Amygdala (tissue), 56 donors: ENCODE measurements around the gene ADGRV1.

ENCODE experiments used
- DNase-seq, 56 donors: peaks; one replicate each; lab custom pipeline; 2025; lab: John Stamatoyannopoulos, UW

Gene ADGRV1

GRCh38 chr5:91142386-91142785 is 583.8 kb downstream of the ADGRV1 start:
- no peak for DNase-seq

DNA sequence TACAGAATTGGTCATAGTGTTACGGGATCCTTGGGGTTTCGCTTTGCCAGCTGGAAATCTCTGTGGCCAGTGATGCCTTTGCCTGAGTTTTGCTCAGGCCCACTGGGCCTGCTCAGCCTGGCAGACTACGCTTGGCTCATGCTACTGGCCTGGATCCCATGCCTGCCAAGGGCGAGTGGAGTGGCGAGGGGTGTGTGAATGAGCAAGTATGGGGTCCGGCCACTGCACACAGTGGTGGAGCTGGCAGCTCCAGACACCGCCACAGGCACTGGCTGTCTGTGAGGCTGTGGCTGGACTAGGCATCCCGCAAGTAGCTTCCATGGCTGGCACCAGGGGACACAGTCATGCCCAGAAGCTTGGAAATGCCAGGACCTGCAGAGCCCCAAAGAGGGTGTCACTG is 584.2 kb downstream of the ADGRV1 start:
- DNase-seq = peak in 37 of 56 donors; percentile 8 to 76 (median 27)

DNA sequence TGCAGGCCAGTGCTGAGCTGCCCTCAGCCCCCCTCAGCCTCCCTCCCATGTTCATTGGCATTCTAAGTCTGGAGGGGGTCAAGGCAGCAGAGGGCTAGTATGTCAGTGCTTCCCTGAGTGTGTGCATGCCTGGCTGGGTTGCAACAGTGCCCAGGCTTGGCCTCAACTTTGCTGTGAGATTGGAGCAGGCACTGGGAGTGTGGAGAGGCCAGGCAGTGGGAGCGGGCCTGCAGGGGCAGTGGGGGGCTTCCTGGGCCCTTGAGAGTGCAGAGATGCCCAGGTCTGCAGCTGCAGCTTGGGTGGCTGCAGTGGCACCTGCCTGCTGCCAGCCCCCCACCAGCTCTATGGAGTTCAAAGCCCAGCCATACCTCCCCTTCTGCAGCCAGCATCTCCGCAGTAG is 585.2 kb downstream of the ADGRV1 start:
- no peak for DNase-seq

DNA sequence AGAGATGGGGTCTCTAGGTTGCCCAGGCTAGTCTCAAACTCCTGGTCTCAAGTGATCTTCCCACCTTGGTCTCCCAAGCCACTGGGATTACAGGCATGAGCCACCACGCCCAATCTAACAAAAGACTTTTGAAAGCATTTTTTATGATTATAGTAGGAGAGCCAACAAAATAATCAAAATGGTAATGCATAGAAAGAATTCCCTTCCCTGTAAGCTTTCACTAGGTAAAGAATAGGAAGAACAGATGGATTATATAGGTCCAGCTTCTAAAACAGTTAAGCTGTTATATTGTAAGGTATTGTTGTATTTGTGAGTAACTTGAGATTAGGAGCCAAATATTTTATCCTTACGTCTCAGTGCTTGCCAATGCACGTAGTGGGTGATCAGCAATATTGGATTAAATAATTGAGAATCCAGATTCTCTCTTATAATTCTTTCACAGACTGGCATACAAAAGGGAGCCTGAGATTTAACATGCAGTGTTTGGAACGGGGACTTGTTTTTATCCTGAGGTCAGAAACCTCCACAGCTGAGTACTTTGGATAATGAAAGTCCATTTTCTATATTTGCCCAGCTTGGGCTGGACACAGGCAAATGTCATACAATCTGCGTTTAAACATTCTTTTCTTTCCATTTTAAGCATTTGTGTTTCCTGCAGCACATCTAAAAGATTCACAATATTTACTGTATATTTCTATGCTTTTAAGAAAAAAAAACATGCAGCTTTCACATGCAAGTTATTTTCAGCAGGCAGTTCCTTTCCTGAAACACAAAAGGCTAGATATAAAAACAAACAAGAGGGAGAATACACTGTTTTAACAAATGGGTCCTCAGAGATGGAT is 586.1 kb downstream of the ADGRV1 start:
- DNase-seq = no peak

GRCh38 chr5:91145333-91145620 is 586.7 kb downstream of the ADGRV1 start:
- DNase-seq = no peak

DNA sequence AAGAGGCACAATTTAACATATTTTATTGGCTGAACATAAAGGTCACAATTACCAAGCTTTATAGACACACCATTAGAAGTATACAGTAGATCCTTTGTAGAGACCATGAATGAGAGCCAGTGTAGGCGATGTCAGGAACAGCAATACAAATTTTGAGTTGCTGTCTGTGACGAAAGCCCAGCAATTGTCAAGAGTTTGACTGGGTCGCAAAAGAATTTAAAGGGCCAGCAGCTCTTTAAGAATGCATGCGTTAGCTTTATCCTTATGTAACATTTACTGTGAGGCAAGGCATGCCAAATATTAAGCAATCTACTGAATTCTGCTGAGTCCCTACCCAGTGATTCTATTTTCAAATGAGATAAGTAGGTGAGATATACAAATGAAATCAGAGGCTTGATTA is 587.6 kb downstream of the ADGRV1 start:
- DNase-seq = no peak

GRCh38 chr5:91146905-91147600 is 588.5 kb downstream of the ADGRV1 start:
- no peak for DNase-seq

GRCh38 chr5:91150234-91150633 is 591.6 kb downstream of the ADGRV1 start:
- no peak for DNase-seq

DNA sequence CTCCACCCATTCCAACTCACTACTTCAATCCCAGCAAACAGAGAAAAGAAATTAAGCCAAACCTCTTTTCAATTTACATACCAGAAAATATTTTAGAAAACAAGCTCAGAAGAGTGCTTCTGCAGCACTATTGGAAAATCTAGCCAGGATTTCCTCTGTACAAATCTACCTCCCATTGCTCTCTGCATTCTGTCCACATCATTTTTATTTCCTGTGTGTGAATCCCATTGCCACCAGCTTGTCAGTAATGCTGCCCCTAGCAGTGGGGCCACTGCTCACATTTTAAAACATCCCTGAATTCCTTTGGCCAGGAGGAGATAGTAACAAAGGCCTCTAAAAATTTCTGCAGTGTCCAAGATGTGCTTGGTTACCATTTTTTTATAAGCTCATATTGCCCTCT is 592.0 kb downstream of the ADGRV1 start:
- no peak for DNase-seq

DNA sequence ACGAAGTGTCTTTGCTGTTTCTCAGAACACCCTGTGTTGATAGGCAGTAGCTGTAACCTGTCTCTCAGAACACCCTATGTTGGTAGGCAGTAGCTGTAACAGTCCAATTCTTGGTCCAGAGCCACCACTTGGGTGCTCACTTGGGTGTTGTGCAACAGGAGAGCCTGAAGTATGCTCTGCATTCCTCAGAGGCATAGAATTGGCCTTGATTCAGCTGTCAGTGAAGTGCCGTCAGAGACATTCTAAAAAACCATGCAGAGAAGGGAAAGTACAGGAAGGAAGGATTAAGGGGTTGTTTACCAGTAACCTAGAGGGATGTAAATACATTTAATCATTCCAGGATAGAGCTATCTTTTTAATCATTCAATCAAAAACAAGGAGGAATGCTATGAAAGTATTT is 593.4 kb downstream of the ADGRV1 start:
- no peak for DNase-seq

DNA sequence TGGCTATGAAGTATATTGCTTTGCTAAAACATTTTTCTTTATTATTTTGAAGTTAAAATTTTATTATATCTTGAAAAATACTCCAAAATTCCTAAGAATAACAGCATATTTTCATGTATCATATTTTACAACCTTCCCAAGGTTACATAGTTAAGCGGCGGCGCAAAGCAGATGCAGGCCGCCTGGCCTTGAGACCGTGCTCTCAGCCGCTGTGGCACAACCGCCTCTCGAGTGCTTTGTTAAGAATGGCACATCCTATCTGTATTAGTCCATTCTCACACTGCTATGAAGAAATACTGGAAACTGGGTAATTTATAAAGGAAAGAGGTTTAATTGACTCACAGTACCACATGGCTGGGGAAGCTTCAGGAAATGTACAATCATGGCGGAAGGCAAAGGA is 595.7 kb downstream of the ADGRV1 start:
- DNase-seq = no peak

GRCh38 chr5:91155274-91155673 is 596.7 kb downstream of the ADGRV1 start:
- DNase-seq = no peak

GRCh38 chr5:91156242-91156641 is 597.6 kb downstream of the ADGRV1 start:
- no peak for DNase-seq

DNA sequence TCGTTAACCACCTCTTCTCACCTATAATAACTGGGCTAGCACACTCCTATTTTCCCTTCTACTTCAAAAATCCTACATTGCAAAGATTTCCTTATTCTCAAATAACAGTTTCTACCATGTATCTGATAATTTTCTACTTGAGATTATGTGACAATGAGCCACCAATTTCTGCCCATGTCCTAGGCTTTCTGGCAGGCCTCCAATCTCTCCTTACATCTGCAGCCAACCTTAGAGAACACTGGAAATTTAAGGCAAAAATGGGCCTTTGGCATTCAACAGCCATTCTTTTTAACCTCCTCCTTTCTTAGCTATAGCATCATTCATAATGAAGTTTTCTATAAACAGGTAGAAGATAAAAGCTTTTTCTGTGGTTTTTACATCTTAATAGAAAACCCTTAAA is 599.4 kb downstream of the ADGRV1 start:
- DNase-seq = no peak

DNA sequence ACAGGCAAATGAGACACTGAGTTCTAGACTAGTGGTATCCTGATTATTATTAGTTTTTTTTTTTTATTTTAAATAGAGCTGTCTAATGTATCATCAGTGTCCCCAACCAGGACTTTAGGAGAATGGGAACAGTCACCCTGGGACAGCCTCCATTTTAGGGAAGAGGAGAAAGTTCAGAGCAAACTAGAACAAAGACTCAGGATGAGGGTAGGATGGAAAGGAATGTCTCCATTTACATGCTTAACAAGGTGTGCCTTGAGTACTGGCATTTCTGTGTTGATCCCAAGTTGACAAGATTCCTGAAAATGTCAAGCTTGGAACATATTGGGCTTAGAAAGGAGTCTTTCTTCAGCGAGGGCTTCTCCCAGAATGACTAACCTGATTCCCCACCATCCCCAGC is 601.0 kb downstream of the ADGRV1 start:
- no peak for DNase-seq

DNA sequence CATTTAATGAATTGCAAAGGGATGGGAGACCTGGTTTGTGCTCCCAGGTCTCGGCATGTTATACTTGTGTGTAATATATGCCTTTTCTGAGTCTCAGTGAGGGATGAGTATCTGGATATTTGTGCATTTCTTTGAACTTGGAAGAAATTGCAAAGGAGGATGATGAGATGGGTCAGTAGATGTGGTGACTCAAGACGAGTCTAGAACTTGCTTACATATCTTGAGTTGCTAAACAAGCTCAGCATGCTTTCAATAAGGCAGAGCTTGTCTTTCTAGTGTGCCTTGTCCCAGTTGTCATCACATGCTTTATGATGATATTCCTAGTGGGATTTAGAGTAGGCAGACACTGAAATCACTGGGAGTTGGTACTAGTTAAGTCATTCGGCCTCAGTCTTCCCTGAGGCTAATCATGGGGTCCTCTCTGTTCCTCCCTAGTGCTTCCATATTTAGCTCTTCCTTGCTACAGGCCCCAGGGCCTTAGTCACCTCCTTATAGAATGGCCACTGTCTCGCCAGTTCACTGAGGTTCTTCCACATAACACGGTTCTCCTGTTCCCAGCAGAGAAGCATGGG is 602.2 kb downstream of the ADGRV1 start:
- no peak for DNase-seq

DNA sequence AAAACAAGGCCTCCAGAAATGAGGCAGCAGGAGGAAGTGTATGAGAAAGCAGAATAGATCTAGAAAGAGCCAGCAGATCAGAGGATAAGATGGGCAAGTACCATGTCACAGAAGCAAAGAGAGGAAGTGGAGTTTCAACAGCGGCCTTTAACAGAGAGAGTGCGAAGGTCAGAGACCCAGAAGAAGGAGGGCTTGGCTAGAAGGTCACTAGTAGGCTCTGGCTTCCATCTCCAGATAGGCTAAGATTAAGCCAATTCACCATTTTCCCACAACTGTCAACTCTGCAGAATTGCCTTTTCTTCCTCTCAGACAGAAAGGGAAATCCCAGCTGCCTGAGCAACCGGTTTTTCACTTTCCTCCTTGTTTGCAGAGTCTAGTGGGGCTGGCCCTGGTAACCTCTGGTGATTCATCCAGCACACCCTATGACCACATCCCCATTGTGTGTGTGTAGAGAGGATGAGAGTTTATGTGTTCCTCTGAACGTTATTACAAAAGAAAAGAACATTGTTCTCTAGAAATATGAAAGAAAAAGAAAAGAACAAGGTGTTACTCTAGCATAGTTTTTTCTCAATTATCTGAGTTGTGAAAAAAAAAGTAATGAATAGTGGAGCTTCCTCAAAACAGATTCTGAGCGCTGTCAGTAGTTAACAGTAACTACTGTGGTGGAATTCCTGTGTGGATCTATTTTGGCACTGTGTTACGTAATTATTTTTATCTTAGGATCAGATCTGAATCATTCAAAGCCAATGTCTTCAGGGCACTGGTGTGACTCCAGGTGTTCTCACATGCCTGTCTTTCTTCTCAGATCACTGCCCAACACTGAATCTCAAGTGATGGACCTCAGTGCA is 604.2 kb downstream of the ADGRV1 start:
- peak in 14 of 56 donors; percentile 7 to 49 (median 15) for DNase-seq

DNA sequence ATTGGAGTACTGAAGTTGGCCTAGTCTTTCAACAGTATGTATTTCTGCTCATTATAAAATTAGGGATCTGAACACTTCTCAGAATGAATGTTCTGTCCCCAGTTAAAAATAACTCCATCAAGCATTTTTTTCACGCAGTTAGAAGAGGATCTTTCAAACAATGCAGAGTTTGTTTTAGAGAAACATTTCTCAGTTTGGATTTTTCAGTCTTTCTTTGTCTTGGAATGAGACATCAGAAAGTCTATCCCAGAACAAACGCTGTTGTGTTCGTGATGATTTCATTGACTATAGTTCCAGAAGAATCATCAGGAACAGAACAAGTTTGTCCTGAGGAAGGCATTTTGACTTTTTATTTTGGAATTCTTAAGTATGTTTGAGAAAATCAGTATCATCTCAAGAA is 605.8 kb downstream of the ADGRV1 start:
- DNase-seq = peak in 1 of 56 donors; percentile 54

GRCh38 chr5:91166059-91166807 is 607.6 kb downstream of the ADGRV1 start:
- no peak for DNase-seq

GRCh38 chr5:91168859-91169258 is 610.3 kb downstream of the ADGRV1 start:
- DNase-seq = no peak
